H9 (cell line): ENCODE results near the gene RAPGEF3. TPM values are rescaled to one million over a fixed set of nuclear protein-coding genes. Genes with fewer than 3 reads are reported as not detected.

Experiments used
- DNase-seq: peaks from one replicate; pipeline ENCODE4 v3.0.0-alpha.2; 2017
- H2AFZ ChIP-seq: one replicate; pipeline ENCODE4 v1.6.1; 2013; ENCODE audit warnings: mild to moderate bottlenecking, low read length, control low read depth, moderate library complexity
- H2AK5ac ChIP-seq: 2 replicates; pipeline ENCODE4 v1.6.1; 2013; ENCODE audit warnings: low read length, control low read depth, mixed read lengths; ENCODE audit not compliant: insufficient read length
- H2BK120ac ChIP-seq: one replicate; pipeline ENCODE4 v1.6.1; 2013; ENCODE audit warnings: low read depth, mild to moderate bottlenecking, low read length, control low read depth, inconsistent platforms; ENCODE audit not compliant: poor library complexity, severe bottlenecking
- H2BK12ac ChIP-seq: 2 replicates; pipeline ENCODE4 v1.6.1; 2013; ENCODE audit warnings: low read length, control low read depth, mixed read lengths, low read depth; ENCODE audit not compliant: insufficient read length
- H2BK15ac ChIP-seq: 2 replicates; pipeline ENCODE4 v1.6.1; 2013; ENCODE audit warnings: low read depth, low read length, control low read depth
- H2BK20ac ChIP-seq: one replicate; pipeline ENCODE4 v1.6.1; 2013; ENCODE audit warnings: low read depth, mild to moderate bottlenecking, low read length, control low read depth, inconsistent platforms; ENCODE audit not compliant: poor library complexity, severe bottlenecking
- H2BK5ac ChIP-seq: 2 replicates; pipeline ENCODE4 v1.6.1; 2013; ENCODE audit warnings: low read length, control low read depth, mixed read lengths; ENCODE audit not compliant: insufficient read length
- H3K14ac ChIP-seq: 2 replicates; pipeline ENCODE4 v1.6.1; 2013; ENCODE audit warnings: low read length, control low read depth; ENCODE audit not compliant: insufficient read depth
- H3K18ac ChIP-seq: 2 replicates; pipeline ENCODE4 v1.6.1; 2013; ENCODE audit warnings: low read depth, mild to moderate bottlenecking, mixed read lengths, low read length, control low read depth; ENCODE audit not compliant: insufficient read length
- H3K23ac ChIP-seq: 2 replicates; pipeline ENCODE4 v1.6.1; 2013; ENCODE audit warnings: low read length, control low read depth, mixed read lengths, low read depth; ENCODE audit not compliant: insufficient read length
- H3K23me2 ChIP-seq: 2 replicates; pipeline ENCODE4 v1.6.1; 2013; ENCODE audit warnings: low read depth, mild to moderate bottlenecking, mixed read lengths, low read length, control low read depth; ENCODE audit not compliant: insufficient read length, poor library complexity, severe bottlenecking
- H3K27ac ChIP-seq: 2 replicates; pipeline ENCODE4 v1.5.1; 2013; ENCODE audit warnings: low read length, control low read depth, mixed read lengths, low read depth; ENCODE audit not compliant: insufficient read length
- H3K27me3 ChIP-seq: 2 replicates; pipeline ENCODE4 v1.6.1; 2013; ENCODE audit warnings: low read length, control low read depth, inconsistent platforms; ENCODE audit not compliant: insufficient read depth
- H3K4ac ChIP-seq: 2 replicates; pipeline ENCODE4 v1.6.1; 2013; ENCODE audit warnings: low read depth, mild to moderate bottlenecking, control low read depth, inconsistent platforms, low read length, moderate library complexity
- H3K4me1 ChIP-seq: 2 replicates; pipeline ENCODE4 v1.6.1; 2013; ENCODE audit warnings: low read length, control low read depth, inconsistent platforms; ENCODE audit not compliant: insufficient read depth
- H3K4me2 ChIP-seq: 2 replicates; pipeline ENCODE4 v1.6.1; 2013; ENCODE audit warnings: low read length, control low read depth, mixed read lengths; ENCODE audit not compliant: insufficient read length, insufficient read depth
- H3K56ac ChIP-seq: 2 replicates; pipeline ENCODE4 v1.6.1; 2013; ENCODE audit warnings: low read depth, mild to moderate bottlenecking, mixed read lengths, low read length, control low read depth; ENCODE audit not compliant: insufficient read length
- H3K79me1 ChIP-seq: 2 replicates; pipeline ENCODE4 v1.6.1; 2013; ENCODE audit warnings: low read depth, mild to moderate bottlenecking, moderate library complexity, low read length, control low read depth, inconsistent platforms; ENCODE audit not compliant: insufficient read depth, poor library complexity, severe bottlenecking
- H3K79me2 ChIP-seq: 2 replicates; pipeline ENCODE4 v1.6.1; 2013; ENCODE audit warnings: low read length, control low read depth, inconsistent platforms; ENCODE audit not compliant: insufficient read depth
- H3K9ac ChIP-seq: 2 replicates; pipeline ENCODE4 v1.6.1; 2013; ENCODE audit warnings: low read length, control low read depth, mixed read lengths; ENCODE audit not compliant: insufficient read length; ENCODE audit errors: extremely low read depth
- H3K9me3 ChIP-seq: one replicate; pipeline ENCODE4 v1.6.1; 2013; ENCODE audit warnings: low read depth, low read length, inconsistent platforms; ENCODE audit not compliant: control insufficient read depth
- H3T11ph ChIP-seq: one replicate; pipeline ENCODE4 v1.6.1; 2013; ENCODE audit warnings: mild to moderate bottlenecking, low read length, control low read depth, inconsistent platforms
- H4K20me1 ChIP-seq: one replicate; pipeline ENCODE4 v1.6.1; 2013; ENCODE audit not compliant: control insufficient read depth, insufficient read length, insufficient read depth
- H4K5ac ChIP-seq: 2 replicates; pipeline ENCODE4 v1.6.1; 2013; ENCODE audit warnings: low read depth, mild to moderate bottlenecking, mixed read lengths, low read length, control low read depth; ENCODE audit not compliant: insufficient read length
- H4K8ac ChIP-seq: replicated peaks from 2 replicates; pipeline ENCODE4 v1.6.1; 2013; ENCODE audit warnings: low read length, control low read depth, mixed read lengths, low read depth; ENCODE audit not compliant: insufficient read length
- H4K91ac ChIP-seq: 2 replicates; pipeline ENCODE4 v1.6.1; 2013; ENCODE audit warnings: low read depth, mild to moderate bottlenecking, moderate library complexity, mixed read lengths, low read length, control low read depth; ENCODE audit not compliant: insufficient read length
- H3K27ac Mint-ChIP-seq, 3 experiments: 2 replicates in 2 of 3; 3 replicates in 1 of 3; pipeline ENCODE4 v1.8.0; 2020 to 2021; ENCODE audit warnings: mixed read lengths in 3 of 3, mild to moderate bottlenecking in 1 of 3, moderate library complexity in 1 of 3
- H3K27me3 Mint-ChIP-seq: 2 replicates; pipeline ENCODE4 v1.8.0; 2021; ENCODE audit warnings: low read depth, mild to moderate bottlenecking, moderate library complexity, mixed read lengths
- H3K36me3 Mint-ChIP-seq, 3 experiments: 2 replicates in 2 of 3; 3 replicates in 1 of 3; pipeline ENCODE4 v1.8.0; 2020 to 2021; ENCODE audit warnings: low read depth in 3 of 3, mixed read lengths in 3 of 3; ENCODE audit not compliant: insufficient read depth in 1 of 3
- H3K4me1 Mint-ChIP-seq, 2 experiments: 2 replicates each; pipeline ENCODE4 v1.8.0; 2020; ENCODE audit warnings: mixed read lengths in 2 of 2
- H3K4me3 Mint-ChIP-seq, 2 experiments: 2 replicates in 1 of 2; 3 replicates in 1 of 2; pipeline ENCODE4 v1.8.0; 2020 to 2021; ENCODE audit warnings: mild to moderate bottlenecking in 2 of 2, mixed read lengths in 2 of 2, moderate library complexity in 1 of 2
- H3K9me3 Mint-ChIP-seq, 2 experiments: 2 replicates in 1 of 2; 3 replicates in 1 of 2; pipeline ENCODE4 v1.8.0; 2020; ENCODE audit warnings: mild to moderate bottlenecking in 2 of 2, mixed read lengths in 2 of 2, moderate library complexity in 1 of 2
- WGBS: extraction: QIAGEN DNeasy Blood & Tissue Kit; methylation state at CpG from one replicate; pipeline ENCODE4 v1.1.7; 2013; ENCODE audit warnings: missing lambda C conversion rate, low lambda C conversion rate, mixed read lengths; ENCODE audit not compliant: insufficient read length; ENCODE audit errors: extremely low coverage; 5-methylcytosine and 5-hydroxymethylcytosine counted together
- total RNA-seq: library from RNA; stranded (reverse); gene quantifications from 2 replicates; pipeline ENCODE4 v1.2.1, GENCODE V29; 2021
- TF ChIP-seq, protein P1 (sequence below): fragments of 200-600 bp; sonication (generic); conservative IDR thresholded peaks from 3 replicates; pipeline ENCODE4 v1.8.0; 2021; ENCODE audit warnings: antibody characterized with exemption, mild to moderate bottlenecking

The RAPGEF3 gene
- total RNA-seq, 1 experiment from 2014 or later: 7.4 TPM

DNA sequence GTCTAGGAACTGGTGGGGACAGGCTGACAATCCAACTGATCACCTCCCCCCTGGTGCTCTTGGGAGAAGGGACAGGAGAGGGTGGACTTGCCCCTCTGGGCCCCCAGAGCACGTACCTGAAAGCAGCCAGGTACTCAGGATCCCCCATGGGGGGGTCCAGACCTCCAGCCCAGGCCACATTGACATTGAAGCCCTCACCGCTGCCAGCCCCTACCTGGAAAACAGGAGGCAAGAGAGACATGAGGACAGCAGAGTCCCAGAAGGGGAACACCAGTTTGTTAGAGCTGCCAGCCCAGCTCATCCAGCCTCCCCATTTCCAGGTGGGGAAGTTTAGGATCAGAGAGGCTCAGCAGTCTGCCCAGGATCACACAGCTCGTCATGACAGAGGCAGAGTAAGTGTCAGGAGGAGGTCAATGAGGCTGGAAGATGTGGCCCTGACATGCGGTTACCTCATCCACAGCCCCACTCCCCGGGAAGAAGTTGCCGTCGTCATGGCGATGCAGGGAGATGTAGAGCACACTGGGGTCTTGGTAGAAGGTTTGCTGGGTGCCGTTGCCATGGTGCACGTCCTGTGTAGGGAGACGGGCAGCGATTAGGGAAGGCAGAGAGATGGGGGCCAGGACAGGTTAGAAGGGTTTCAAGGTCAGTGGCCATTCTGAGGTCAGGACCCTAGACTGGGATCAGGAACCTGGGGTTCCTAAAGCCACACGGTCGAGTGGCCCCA is 29.1 kb upstream of the RAPGEF3 start:
- H3K4me1 Mint-ChIP-seq: no peaks in the 10 kb centered on the region
- no peak overlapping the region for H3K4me2 ChIP-seq
- H4K91ac ChIP-seq: no peak overlapping the region
- no peak overlapping the region for H3K27ac ChIP-seq
- no peaks in the 10 kb centered on the region for H3K9me3 Mint-ChIP-seq
- no peak overlapping the region for H3K14ac ChIP-seq
- H3T11ph ChIP-seq: no peak overlapping the region
- no peaks in the 10 kb centered on the region for H3K79me1 ChIP-seq
- H3K27me3 Mint-ChIP-seq: no peaks in the 10 kb centered on the region
- H2AK5ac ChIP-seq: no peak overlapping the region
- H3K4me3 Mint-ChIP-seq: peak overlapping the region in 1 of 2 experiments; percentile 5; a peak in 1 of 5 replicates
- no peaks in the 10 kb centered on the region for H3K79me2 ChIP-seq
- no peak for DNase-seq
- no CpG with 5 or more reads among the region's 14 CpGs for WGBS
- H3K36me3 Mint-ChIP-seq: peaks cover 45 to 86% (median 77%) of the 10 kb centered on the region in 3 experiments; a peak in 6 of 7 replicates
- H4K20me1 ChIP-seq: no peaks in the 10 kb centered on the region
- no peak overlapping the region for H4K5ac ChIP-seq
- no peaks in the 10 kb centered on the region for H3K27me3 ChIP-seq
- TF ChIP-seq, protein P1, sequence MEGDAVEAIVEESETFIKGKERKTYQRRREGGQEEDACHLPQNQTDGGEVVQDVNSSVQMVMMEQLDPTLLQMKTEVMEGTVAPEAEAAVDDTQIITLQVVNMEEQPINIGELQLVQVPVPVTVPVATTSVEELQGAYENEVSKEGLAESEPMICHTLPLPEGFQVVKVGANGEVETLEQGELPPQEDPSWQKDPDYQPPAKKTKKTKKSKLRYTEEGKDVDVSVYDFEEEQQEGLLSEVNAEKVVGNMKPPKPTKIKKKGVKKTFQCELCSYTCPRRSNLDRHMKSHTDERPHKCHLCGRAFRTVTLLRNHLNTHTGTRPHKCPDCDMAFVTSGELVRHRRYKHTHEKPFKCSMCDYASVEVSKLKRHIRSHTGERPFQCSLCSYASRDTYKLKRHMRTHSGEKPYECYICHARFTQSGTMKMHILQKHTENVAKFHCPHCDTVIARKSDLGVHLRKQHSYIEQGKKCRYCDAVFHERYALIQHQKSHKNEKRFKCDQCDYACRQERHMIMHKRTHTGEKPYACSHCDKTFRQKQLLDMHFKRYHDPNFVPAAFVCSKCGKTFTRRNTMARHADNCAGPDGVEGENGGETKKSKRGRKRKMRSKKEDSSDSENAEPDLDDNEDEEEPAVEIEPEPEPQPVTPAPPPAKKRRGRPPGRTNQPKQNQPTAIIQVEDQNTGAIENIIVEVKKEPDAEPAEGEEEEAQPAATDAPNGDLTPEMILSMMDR: no peak
- no peak overlapping the region for H2AFZ ChIP-seq
- H2BK120ac ChIP-seq: no peak overlapping the region
- H4K8ac ChIP-seq: no peak overlapping the region
- no peak overlapping the region for H2BK12ac ChIP-seq
- no peak overlapping the region for H3K23ac ChIP-seq
- H2BK20ac ChIP-seq: no peak overlapping the region
- H3K18ac ChIP-seq: no peak overlapping the region
- H3K23me2 ChIP-seq: no peaks in the 10 kb centered on the region
- H3K4ac ChIP-seq: no peak overlapping the region
- H2BK15ac ChIP-seq: no peak overlapping the region
- no peak overlapping the region; a peak in 1 of 7 replicates for H3K27ac Mint-ChIP-seq
- H2BK5ac ChIP-seq: no peak overlapping the region
- no peaks in the 10 kb centered on the region for H3K9me3 ChIP-seq
- H3K56ac ChIP-seq: no peak overlapping the region
- H3K4me1 ChIP-seq: no peaks in the 10 kb centered on the region
- no peak overlapping the region for H3K9ac ChIP-seq
